Measurements from ENCODE around the gene SAFB. TPM values are rescaled to one million over a fixed set of nuclear protein-coding genes. Genes with fewer than 3 reads are reported as not detected.
"Not testable (repeated sequence)": the region's sequence is repeated elsewhere in the genome, so short reads cannot be mapped to it uniquely, and the experiment has no call there.

SAFB gene
- total RNA-seq, 3 donors from 2014 or later, result 169 to 191 (median 186) TPM

DNA sequence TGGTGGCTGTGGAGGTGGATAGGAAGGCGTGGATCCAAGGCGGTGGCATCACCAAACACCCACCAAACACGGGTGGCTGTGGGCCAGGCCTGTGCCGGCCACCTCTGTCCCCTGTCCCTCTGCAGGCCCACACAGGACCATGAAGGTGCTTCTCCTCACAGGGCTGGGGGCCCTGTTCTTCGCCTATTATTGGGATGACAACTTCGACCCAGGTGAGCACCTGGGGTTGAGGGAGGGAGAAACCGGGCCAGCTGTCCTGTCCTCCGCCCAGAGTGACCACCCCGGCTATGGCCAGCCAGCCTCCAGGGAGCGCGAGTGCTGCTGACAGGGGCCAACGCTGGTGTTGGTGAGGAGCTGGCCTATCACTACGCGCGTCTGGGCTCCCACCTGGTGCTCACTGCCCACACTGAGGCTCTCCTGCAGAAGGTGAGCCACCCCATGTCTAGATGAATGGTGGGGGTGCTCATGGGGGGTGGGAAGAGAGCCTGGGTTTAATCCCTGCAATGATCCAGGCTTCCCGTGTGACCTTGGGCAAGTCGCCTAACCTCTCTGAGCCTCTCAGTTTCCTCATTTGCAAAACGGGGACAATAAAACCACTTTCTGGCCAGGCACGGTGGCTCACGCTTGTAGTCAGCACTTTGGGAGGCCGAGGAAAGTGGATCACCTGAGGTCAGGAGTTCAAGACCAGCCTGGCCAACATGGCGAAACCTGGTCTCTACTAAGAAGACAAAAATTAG is 62.0 kb downstream of the SAFB start:
- Mint-ChIP-seq H3K4me3 (no peak overlapping the region), H3K4me1 (ENCODE audit: low read depth) (peaks cover 27% of the 10 kb centered on the region), H3K27me3 (ENCODE audit: low read depth) (no peaks in the 10 kb centered on the region), H3K9me3 (no peaks in the 10 kb centered on the region), H3K36me3 (ENCODE audit: insufficient read depth) (no peaks in the 10 kb centered on the region)
- ATAC-seq (no peak), DNase-seq (no peak)

- Mint-ChIP-seq H3K36me3 (ENCODE audit: insufficient read depth) (peaks cover 9% of the 10 kb centered on the region), H3K27me3 (ENCODE audit: low read depth) (no peaks in the 10 kb centered on the region), H3K4me3 (peak overlapping the region; percentile 76), H3K4me1 (ENCODE audit: low read depth) (peaks cover 25% of the 10 kb centered on the region), H3K9me3 (no peaks in the 10 kb centered on the region)
- no peak for ATAC-seq
- no peak for DNase-seq
Observed at GRCh38 chr19:5686326-5686646, 63.4 kb downstream of the SAFB start.

DNA sequence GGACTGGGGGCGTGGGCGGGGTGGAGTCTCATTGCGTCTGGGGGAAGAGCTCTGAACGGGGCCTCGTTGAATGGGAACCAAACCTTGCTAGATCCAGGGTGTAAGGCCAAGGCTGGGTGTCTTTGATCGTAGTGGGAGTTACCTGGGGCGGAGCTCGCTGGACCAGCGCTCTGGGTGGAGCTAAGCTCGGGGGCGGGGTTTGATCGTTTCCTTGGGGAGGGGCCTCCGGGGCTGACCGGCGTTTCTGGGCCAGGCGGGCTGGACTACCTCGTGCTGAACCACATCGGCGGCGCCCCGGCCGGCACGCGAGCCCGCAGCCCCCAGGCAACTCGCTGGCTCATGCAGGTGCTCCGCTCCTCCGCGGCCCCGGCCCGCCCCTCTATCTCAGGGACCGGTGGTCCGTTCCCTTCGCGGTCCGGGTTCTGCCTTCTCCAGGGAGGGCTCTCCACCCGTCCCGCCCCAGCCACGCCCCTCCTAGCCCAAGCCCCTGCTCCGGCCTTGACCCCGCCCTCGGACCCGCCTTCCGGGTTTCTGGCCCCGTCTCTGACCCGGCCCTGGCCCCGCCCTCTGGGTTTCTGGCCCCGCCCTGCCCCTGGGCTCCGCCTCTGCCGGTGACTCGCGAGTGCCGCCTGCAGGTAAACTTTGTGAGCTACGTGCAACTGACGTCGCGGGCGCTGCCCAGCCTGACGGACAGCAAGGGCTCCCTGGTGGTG is 63.9 kb downstream of the SAFB start:
- Mint-ChIP-seq H3K36me3 (ENCODE audit: insufficient read depth) (peaks cover 9% of the 10 kb centered on the region), H3K27me3 (ENCODE audit: low read depth) (no peaks in the 10 kb centered on the region), H3K4me1 (ENCODE audit: low read depth) (peaks cover 19% of the 10 kb centered on the region), H3K4me3 (peak overlapping the region; percentile 76), H3K9me3 (no peaks in the 10 kb centered on the region)
- DNase-seq, result peak; percentile 97
- peak; percentile 66 for ATAC-seq

- DNase-seq (no peak), ATAC-seq (no peak)
- Mint-ChIP-seq H3K9me3 (no peaks in the 10 kb centered on the region), H3K27me3 (ENCODE audit: low read depth) (no peaks in the 10 kb centered on the region), H3K36me3 (ENCODE audit: insufficient read depth) (peaks cover 16% of the 10 kb centered on the region), H3K4me3 (peak overlapping the region; percentile 76), H3K4me1 (ENCODE audit: low read depth) (peaks cover 19% of the 10 kb centered on the region)
Observed at GRCh38 chr19:5687360-5688198, 64.7 kb downstream of the SAFB start.

GRCh38 chr19:5688262-5688881 is 65.5 kb downstream of the SAFB start:
- DNase-seq; H3K27me3 Mint-ChIP-seq (ENCODE audit: low read depth); ATAC-seq; H3K9me3 Mint-ChIP-seq; H3K4me3 Mint-ChIP-seq: not testable (repeated sequence)
- H3K36me3 Mint-ChIP-seq (ENCODE audit: insufficient read depth), result peaks cover 20% of the 10 kb centered on the region
- H3K4me1 Mint-ChIP-seq (ENCODE audit: low read depth), result peaks cover 17% of the 10 kb centered on the region

GRCh38 chr19:5690125-5690954 is 67.5 kb downstream of the SAFB start, which contains the start of gene RPL36:
TSS of gene RPL36 (plus strand) at chr19:5690295. CDS start at chr19:5690508, 213 bp downstream.
- ATAC-seq (peak; percentile 50 to 54), DNase-seq (peak; percentile 99)
- H3K4me1 Mint-ChIP-seq (ENCODE audit: low read depth), result peaks cover 17% of the 10 kb centered on the region
- peaks cover 20% of the 10 kb centered on the region for H3K36me3 Mint-ChIP-seq (ENCODE audit: insufficient read depth)
- H3K27me3 Mint-ChIP-seq (ENCODE audit: low read depth), result no peaks in the 10 kb centered on the region
- no peaks in the 10 kb centered on the region for H3K9me3 Mint-ChIP-seq
- H3K4me3 Mint-ChIP-seq, result peak within 1 kb of the TSS; percentile 99

DNA sequence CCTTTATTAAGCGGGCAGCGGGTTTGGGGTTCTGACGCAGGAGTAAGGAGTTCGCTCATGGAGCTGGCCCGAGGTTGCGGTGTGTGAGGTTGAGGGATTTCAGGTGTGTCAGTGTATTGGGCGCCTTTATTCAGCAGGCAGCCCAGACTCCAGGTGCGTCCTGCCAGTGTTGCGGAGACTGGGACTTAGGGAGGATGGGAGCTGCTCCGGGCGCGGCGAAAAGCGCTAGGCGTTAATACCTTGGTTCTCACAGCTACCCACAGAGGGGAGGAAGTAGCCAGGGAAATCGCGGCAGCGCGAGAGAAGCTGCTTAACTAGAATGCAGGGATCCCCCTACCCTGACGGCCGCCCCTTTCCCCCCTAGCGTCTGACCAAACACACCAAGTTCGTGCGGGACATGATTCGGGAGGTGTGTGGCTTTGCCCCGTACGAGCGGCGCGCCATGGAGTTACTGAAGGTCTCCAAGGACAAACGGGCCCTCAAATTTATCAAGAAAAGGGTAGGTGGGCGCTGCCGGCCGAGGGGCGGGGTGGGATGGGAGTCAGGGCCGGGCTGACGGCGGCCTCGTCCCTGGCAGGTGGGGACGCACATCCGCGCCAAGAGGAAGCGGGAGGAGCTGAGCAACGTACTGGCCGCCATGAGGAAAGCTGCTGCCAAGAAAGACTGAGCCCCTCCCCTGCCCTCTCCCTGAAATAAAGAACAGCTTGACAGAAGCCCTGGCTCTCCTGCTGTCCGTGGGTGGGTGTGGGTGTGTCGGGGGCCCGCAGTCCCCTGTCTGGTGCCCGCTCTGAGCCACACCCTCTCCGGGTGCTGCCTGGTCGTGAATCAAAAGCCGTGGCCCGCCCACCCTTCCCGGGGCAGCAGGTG is 68.3 kb downstream of the SAFB start:
- Mint-ChIP-seq H3K4me3 (peak overlapping the region; percentile 99), H3K9me3 (no peaks in the 10 kb centered on the region), H3K36me3 (ENCODE audit: insufficient read depth) (peaks cover 20% of the 10 kb centered on the region), H3K27me3 (ENCODE audit: low read depth) (no peaks in the 10 kb centered on the region), H3K4me1 (ENCODE audit: low read depth) (peaks cover 17% of the 10 kb centered on the region)
- ATAC-seq (no peak), DNase-seq (peak; percentile 54)

- DNase-seq (no peak), ATAC-seq (peak in 1 of 2 donors; percentile 1)
- Mint-ChIP-seq H3K27me3 (ENCODE audit: low read depth) (no peaks in the 10 kb centered on the region), H3K4me1 (ENCODE audit: low read depth) (peaks cover 14% of the 10 kb centered on the region), H3K9me3 (no peaks in the 10 kb centered on the region), H3K4me3 (peak overlapping the region; percentile 99), H3K36me3 (ENCODE audit: insufficient read depth) (peaks cover 22% of the 10 kb centered on the region)
Observed at GRCh38 chr19:5691822-5692722, 69.2 kb downstream of the SAFB start.

- Mint-ChIP-seq H3K4me1 (ENCODE audit: low read depth) (peaks cover 15% of the 10 kb centered on the region), H3K9me3 (no peaks in the 10 kb centered on the region), H3K27me3 (ENCODE audit: low read depth) (no peaks in the 10 kb centered on the region), H3K4me3 (peak overlapping the region; percentile 99), H3K36me3 (ENCODE audit: insufficient read depth) (peaks cover 24% of the 10 kb centered on the region)
- no peak for DNase-seq
- no peak for ATAC-seq
Observed at GRCh38 chr19:5692723-5693194, 69.9 kb downstream of the SAFB start.

DNA sequence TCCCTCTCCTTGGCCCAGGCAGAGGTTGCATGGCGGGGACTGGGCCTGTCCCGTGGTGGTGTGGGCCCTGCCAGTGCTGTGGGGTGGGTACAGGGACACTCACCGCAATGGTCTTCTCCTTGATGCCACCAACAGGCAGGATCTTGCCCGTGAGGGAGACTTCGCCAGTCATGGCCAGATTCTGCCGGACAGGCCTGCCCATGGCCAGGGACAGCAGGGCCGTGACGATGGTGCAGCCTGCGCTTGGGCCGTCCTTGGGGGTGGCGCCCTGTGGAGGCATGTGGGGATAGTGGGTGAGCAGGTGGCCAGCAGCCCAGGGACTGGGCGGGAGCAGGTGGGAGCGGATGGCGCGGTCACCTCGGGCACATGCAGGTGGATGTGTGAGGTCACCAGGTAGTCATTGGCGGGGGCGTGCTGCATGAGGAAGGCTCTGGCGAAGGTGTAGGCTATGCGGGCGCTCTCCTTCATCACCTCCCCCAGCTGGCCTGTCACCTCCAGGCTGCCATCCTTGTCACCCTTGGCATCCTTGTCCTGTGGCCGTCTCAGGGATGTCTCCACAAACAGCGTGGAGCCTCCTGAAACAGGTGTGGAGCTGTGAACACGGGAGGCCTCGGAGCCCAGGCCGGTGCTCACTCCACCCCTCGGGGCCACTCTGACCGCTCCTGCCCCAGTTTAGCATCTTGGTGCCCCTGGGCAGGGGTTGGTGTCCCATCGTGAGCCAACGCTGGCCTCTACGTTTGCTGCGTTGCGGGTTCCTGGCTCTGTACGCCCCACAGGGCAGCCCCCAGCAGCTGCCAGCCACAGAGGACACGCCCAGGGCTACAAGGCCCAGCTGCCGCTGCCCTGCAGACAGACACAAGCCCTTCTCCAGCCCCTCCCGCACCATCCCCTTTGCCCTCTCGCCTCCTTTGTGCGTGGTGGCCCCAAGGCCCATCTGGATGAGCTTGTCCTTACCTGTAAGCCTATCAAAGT is 70.6 kb downstream of the SAFB start:
- Mint-ChIP-seq H3K36me3 (ENCODE audit: insufficient read depth) (peaks cover 24% of the 10 kb centered on the region), H3K27me3 (ENCODE audit: low read depth) (no peaks in the 10 kb centered on the region), H3K9me3 (no peaks in the 10 kb centered on the region), H3K4me3 (peak overlapping the region; percentile 99), H3K4me1 (ENCODE audit: low read depth) (peaks cover 11% of the 10 kb centered on the region)
- ATAC-seq (peak; percentile 1), DNase-seq (no peak)
